Measurements from ENCODE around the gene CD6. TPM values are rescaled to one million over a fixed set of nuclear protein-coding genes. Genes with fewer than 3 reads are reported as not detected.

Gene CD6
- total and polyA plus RNA-seq, 2 donors (not counting 3 experiments of a cell fraction or from before 2014, with no cell fraction given) = not detected

DNA sequence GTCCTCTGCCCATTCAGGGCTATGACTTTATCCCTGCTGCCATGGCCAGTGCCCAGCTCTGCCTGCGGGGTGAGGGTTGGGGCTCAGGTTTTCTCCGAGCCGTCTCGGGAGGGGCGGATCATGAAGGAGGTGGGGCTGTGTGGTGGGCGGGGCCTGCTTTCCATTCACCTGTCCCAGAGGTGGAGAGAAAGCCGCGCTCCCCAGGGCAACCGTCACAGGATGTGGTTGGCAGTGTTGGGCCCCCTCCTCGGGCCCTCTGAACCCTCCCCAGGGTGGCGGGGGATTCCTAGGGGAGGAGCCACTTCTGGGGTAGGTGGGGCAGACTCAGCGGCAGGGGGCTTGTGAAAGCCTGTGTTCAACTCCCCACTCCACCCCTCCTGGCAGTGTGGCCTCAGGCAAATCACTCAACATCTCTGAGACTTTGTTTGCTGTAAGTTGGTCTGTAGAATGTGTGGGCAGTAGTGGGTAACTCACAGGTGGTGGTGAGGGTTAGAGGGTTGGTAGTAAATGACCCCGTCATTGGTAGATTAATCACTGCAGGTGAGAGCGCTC lies 50.3 kb downstream of the CD6 start:
- Histone ChIP-seq H3K9me1 (replicated peaks; ENCODE audit: control insufficient read depth, extremely low read depth, insufficient read depth, low read length) (no peaks in the 10 kb centered on the region), H3K79me2 (ENCODE audit: control insufficient read depth, insufficient read depth, low read length) (no peaks in the 10 kb centered on the region), H3K4me3 (replicated peaks in 1 of 3; ENCODE audit: insufficient read depth in 1 of 3, low read depth in 1 of 3, low read length in 3 of 3) (no peak overlapping the region), H3K4me1 (ENCODE audit: control insufficient read depth, extremely low read depth, insufficient read depth, low read length) (no peaks in the 10 kb centered on the region), H3K4me2 (ENCODE audit: insufficient read depth, low read length) (no peak overlapping the region), H3K36me3 (ENCODE audit: control insufficient read depth in 2 of 2, extremely low read depth in 1 of 2, insufficient read depth in 2 of 2, low read length in 2 of 2) (no peaks in the 10 kb centered on the region), H2AFZ (ENCODE audit: low read depth, low read length) (no peak overlapping the region), H3K9ac (replicated peaks; ENCODE audit: extremely low read depth, insufficient read depth, low read length) (no peak overlapping the region), H3K9me3 (replicated peaks; ENCODE audit: control insufficient read depth, insufficient read depth, low read length) (no peaks in the 10 kb centered on the region), H4K20me1 (replicated peaks; ENCODE audit: control insufficient read depth, extremely low read depth, insufficient read depth, low read length) (no peaks in the 10 kb centered on the region), H3K27me3 (ENCODE audit: control insufficient read depth in 2 of 2, insufficient read depth in 2 of 2, low read length in 2 of 2) (peaks cover 2 to 7% of the 10 kb centered on the region in 2 experiments), H3K27ac (ENCODE audit: insufficient read depth, low read depth, low read length) (no peak overlapping the region)
- ChIA-PET POLR2A (no interaction called here), CTCF (no interaction called here)
- DNase-seq (ENCODE audit: low read depth, low spot score) (no peak), FAIRE-seq (no peak)
- BruUV-seq (replicated peaks) = no TSS peak
- dilution Hi-C loops (cut with MboI; ENCODE audit: extremely low pct_ligation_motif_present, low sequenced_read_pairs) = no loop called here
- TF ChIP-seq FOS (IDR thresholded peaks at IDR 0.05; ENCODE audit: borderline replicate concordance, insufficient read depth, low read length) (no peak), POLR2A (IDR thresholded peaks at IDR 0.05; ENCODE audit: low read depth, low read length) (no peak), GATA2 (IDR thresholded peaks at IDR 0.05; ENCODE audit: insufficient read depth, insufficient read length, low read depth, low read length) (no peak), EZH2 (IDR thresholded peaks at IDR 0.05; ENCODE audit: borderline replicate concordance, low read depth, low read length, severe bottlenecking) (no peak), POLR2AphosphoS5 (IDR thresholded peaks at IDR 0.05; ENCODE audit: insufficient read depth, low read depth, low read length) (no peak), JUN (IDR thresholded peaks at IDR 0.05; ENCODE audit: borderline replicate concordance, insufficient read depth, insufficient read length, low read depth) (no peak), MYC (IDR thresholded peaks at IDR 0.05; ENCODE audit: low read depth, low read length) (no peak)
- TF ChIP-seq, protein P1, sequence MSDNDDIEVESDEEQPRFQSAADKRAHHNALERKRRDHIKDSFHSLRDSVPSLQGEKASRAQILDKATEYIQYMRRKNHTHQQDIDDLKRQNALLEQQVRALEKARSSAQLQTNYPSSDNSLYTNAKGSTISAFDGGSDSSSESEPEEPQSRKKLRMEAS (IDR thresholded peaks at IDR 0.05; ENCODE audit: insufficient read depth, insufficient read length) = no peak
- TF ChIP-seq, protein P2, sequence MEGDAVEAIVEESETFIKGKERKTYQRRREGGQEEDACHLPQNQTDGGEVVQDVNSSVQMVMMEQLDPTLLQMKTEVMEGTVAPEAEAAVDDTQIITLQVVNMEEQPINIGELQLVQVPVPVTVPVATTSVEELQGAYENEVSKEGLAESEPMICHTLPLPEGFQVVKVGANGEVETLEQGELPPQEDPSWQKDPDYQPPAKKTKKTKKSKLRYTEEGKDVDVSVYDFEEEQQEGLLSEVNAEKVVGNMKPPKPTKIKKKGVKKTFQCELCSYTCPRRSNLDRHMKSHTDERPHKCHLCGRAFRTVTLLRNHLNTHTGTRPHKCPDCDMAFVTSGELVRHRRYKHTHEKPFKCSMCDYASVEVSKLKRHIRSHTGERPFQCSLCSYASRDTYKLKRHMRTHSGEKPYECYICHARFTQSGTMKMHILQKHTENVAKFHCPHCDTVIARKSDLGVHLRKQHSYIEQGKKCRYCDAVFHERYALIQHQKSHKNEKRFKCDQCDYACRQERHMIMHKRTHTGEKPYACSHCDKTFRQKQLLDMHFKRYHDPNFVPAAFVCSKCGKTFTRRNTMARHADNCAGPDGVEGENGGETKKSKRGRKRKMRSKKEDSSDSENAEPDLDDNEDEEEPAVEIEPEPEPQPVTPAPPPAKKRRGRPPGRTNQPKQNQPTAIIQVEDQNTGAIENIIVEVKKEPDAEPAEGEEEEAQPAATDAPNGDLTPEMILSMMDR (IDR thresholded peaks at IDR 0.05; ENCODE audit: extremely low read depth in 1 of 2, insufficient read depth in 1 of 2, low read depth in 1 of 2, low read length in 2 of 2) = no peak
- intact Hi-C loops (cut with micrococcal nuclease) = no loop called here
